Mucosa of descending colon (tissue), 3 donors: Measurements from ENCODE around the gene NOX5. TPM values are rescaled to one million over a fixed set of nuclear protein-coding genes. Genes with fewer than 3 reads are reported as not detected.

Experiments
- ATAC-seq: fragments of 200-7000 bp; cut with Tn5 transposase; one replicate; pipeline ENCODE4 v1.9.1; 2020; ENCODE audit warnings: mild to moderate bottlenecking, moderate library complexity
- DNase-seq, 3 donors: peaks; one replicate each; pipeline ENCODE4 v3.0.0-alpha.2; 2020
- H3K36me3 ChIP-seq: fragments of 200-600 bp; one replicate; pipeline ENCODE4 v1.8.0; 2021; ENCODE audit warnings: low read depth, mild to moderate bottlenecking
- H3K4me1 ChIP-seq: fragments of 200-600 bp; one replicate; pipeline ENCODE4 v1.8.0; 2021; ENCODE audit warnings: low read depth, mild to moderate bottlenecking
- H3K4me3 ChIP-seq: fragments of 200-600 bp; one replicate; pipeline ENCODE4 v1.8.0; 2021; ENCODE audit warnings: mild to moderate bottlenecking
- H3K9me3 ChIP-seq: fragments of 200-600 bp; one replicate; pipeline ENCODE4 v1.8.0; 2021; ENCODE audit warnings: mild to moderate bottlenecking
- CTCF ChIP-seq: fragments of 200-600 bp; IDR thresholded peaks from one replicate; pipeline ENCODE4 v1.8.0; 2022; ENCODE audit warnings: antibody characterized with exemption, mild to moderate bottlenecking
- intact Hi-C, 2 donors: fragments of 100-400 bp; cut with DNase I in 1 of 2; cut with micrococcal nuclease in 1 of 2; formaldehyde crosslinking; loops; one replicate each; pipeline versions ENCODE4 v1.11.0 to v1.11.1; 2022; cut with DNase I, micrococcal nuclease
- total RNA-seq, 3 donors: library from RNA; stranded (reverse); fragmentation: NEBNext Ultra II Directional in 2 of 3; extraction: Animal tissue kit (Norgen Biotek cat#: 25700) in 2 of 3; gene quantifications; one replicate each; pipeline versions ENCODE4 v1.2.1 to v1.2.4, GENCODE V29; 2021 to 2023
- donor health status: DM: no; HTN: no; CAD: no; lungs with moderate emphysema.
- donor health status: DM: no; HTN: no; CAD: no.
- donor health status: DM: no; HTN: yes; CAD: no.

Gene NOX5
- total RNA-seq, 3 donors from 2014 or later: 0.13 to 0.17 TPM; not detected in 1

DNA sequence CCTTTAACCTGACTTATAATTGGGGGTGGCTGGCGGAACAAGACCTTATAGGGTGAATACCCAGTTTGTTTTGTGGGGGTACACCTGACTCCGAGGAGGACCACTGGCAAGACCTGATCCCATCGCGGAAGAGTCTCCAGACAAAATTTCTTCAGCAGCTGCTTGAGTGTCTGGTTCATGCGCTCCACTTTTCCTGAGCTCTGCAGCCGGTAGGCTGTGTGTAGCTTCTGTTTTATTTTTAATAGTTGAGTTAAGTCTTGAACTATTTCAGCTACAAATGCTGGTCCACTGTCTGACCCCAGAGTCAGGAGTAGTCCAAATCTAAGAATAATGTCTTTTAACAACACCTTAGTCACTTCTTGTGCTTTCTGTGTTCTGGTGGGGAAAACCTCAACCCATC is 21.2 kb upstream of the NOX5 start:
- Histone ChIP-seq H3K36me3 (no peaks in the 10 kb centered on the region), H3K4me1 (no peaks in the 10 kb centered on the region), H3K4me3 (no peak overlapping the region), H3K9me3 (no peaks in the 10 kb centered on the region)
- ATAC-seq (no peak), DNase-seq (no peak)
- no peak for TF ChIP-seq CTCF
- intact Hi-C loops: no loop called here

DNA sequence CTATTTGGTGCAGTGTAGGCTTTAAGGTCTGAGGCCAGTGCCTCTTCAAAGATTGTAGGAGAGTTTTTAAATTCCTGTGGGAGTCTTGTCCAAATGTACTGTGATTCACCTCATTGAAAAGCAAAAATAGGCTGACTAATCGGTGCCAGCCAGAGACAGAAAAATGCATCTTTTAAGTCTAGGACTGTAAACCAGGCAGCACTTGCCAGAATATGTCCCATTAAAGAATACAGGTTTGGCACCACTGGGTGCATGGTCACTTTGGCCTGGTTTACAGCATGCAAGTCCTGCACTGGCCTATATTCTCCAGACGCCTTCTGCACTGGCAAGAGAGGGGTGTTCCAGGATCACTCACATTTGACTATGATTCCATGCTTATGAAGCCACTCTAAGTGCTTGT is 20.3 kb upstream of the NOX5 start:
- intact Hi-C loops: no loop called here
- no peak for DNase-seq
- TF ChIP-seq CTCF: no peak
- no peak for ATAC-seq
- no peaks in the 10 kb centered on the region for H3K9me3 ChIP-seq
- H3K4me3 ChIP-seq: no peak overlapping the region
- no peaks in the 10 kb centered on the region for H3K4me1 ChIP-seq
- H3K36me3 ChIP-seq: no peaks in the 10 kb centered on the region

GRCh38 chr15:68994981-68995761 is 19.3 kb upstream of the NOX5 start:
- TF ChIP-seq CTCF: no peak
- no peaks in the 10 kb centered on the region for H3K4me1 ChIP-seq
- H3K4me3 ChIP-seq: no peak overlapping the region
- no peak for ATAC-seq
- H3K36me3 ChIP-seq: no peaks in the 10 kb centered on the region
- DNase-seq: no peak
- no peaks in the 10 kb centered on the region for H3K9me3 ChIP-seq
- intact Hi-C loops: no loop called here

GRCh38 chr15:68997050-68997449 is 17.4 kb upstream of the NOX5 start:
- no peaks in the 10 kb centered on the region for H3K36me3 ChIP-seq
- H3K4me1 ChIP-seq: no peaks in the 10 kb centered on the region
- no peak overlapping the region for H3K4me3 ChIP-seq
- ATAC-seq: no peak
- no peak for TF ChIP-seq CTCF
- intact Hi-C loops: no loop called here
- DNase-seq: no peak
- H3K9me3 ChIP-seq: no peaks in the 10 kb centered on the region

DNA sequence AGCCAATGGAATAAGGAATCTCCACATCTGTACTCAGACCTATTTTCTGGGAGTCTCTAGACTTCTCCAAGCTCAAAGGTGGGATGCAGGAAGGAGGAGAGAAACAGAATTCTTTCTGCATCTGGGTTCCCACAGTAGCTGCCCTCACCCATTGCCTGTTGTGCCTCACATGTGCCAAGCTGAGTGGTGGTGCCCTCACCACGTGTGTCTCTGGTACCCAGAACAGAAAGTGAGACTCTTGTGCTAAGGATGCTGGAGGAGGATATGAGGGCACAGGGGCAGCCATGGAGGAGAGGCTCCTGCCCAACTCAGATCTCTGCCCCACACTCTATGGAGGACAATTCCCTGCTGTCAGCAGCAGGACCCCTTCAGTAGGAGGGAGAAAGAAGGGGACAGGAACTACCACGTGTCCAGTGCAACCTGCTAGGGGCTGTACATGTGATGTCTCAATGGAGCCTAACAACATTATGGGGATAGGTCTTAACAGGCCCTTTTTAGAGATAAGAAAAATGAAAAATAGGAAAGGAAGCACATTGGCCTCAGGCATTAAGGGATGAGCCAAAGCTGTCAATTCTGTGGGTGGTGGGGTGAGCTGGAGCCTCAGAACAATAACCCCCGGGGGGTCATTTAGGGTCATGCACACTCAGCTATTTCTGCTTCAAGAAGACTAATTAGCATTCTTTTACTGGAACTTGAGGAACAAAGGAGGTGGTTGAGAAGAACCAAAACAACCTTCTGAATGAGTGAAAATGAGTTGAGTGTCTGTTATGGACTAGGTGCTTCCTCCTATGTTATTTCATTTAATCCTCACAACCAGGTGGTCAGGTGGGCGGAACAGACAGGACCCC is 16.3 kb upstream of the NOX5 start:
- Histone ChIP-seq H3K9me3 (no peaks in the 10 kb centered on the region), H3K4me1 (no peaks in the 10 kb centered on the region), H3K4me3 (no peak overlapping the region), H3K36me3 (no peaks in the 10 kb centered on the region)
- no peak for ATAC-seq
- intact Hi-C loops: no loop called here
- no peak for DNase-seq
- no peak for TF ChIP-seq CTCF
